Ishikawa (cell line): Measurements from ENCODE around the gene DEFB119.

Source experiments
- CEBPB ChIP-seq: IDR thresholded peaks from 2 replicates; pipeline ENCODE4 v1.6.1; 2012
- CREB1 ChIP-seq: IDR thresholded peaks from 2 replicates; pipeline ENCODE4 v1.6.1; 2012; ENCODE audit warnings: low read depth
- EGR1 ChIP-seq: IDR thresholded peaks from 2 replicates; pipeline ENCODE4 v1.6.1; 2012
- EP300 ChIP-seq: IDR thresholded peaks from 2 replicates; pipeline ENCODE4 v1.6.1; 2012; ENCODE audit warnings: borderline replicate concordance
- FOXM1 ChIP-seq: IDR thresholded peaks from 2 replicates; pipeline ENCODE4 v1.6.1; 2012; ENCODE audit warnings: low read depth, borderline replicate concordance
- NFIC ChIP-seq: IDR thresholded peaks from 2 replicates; pipeline ENCODE4 v1.6.1; 2012
- RAD21 ChIP-seq: IDR thresholded peaks from 2 replicates; pipeline ENCODE4 v1.6.1; 2012; ENCODE audit warnings: low read depth
- TAF1 ChIP-seq: IDR thresholded peaks from 2 replicates; pipeline ENCODE4 v1.6.1; 2012; ENCODE audit warnings: low read depth, mild to moderate bottlenecking
- TCF12 ChIP-seq: IDR thresholded peaks from 2 replicates; pipeline ENCODE4 v1.6.1; 2012; ENCODE audit warnings: low read depth
- TEAD4 ChIP-seq: IDR thresholded peaks from 2 replicates; pipeline ENCODE4 v1.6.1; 2012
- YY1 ChIP-seq: IDR thresholded peaks from 2 replicates; pipeline ENCODE4 v1.6.1; 2012; ENCODE audit warnings: low read depth
- ZBTB7A ChIP-seq: IDR thresholded peaks from 2 replicates; pipeline ENCODE4 v1.6.1; 2012; ENCODE audit warnings: low read depth
- TF ChIP-seq, protein P1 (sequence below): IDR thresholded peaks from 2 replicates; pipeline ENCODE4 v1.6.1; 2012
- TF ChIP-seq, protein P2 (sequence below): IDR thresholded peaks from 2 replicates; pipeline ENCODE4 v1.6.1; 2012; ENCODE audit warnings: low read depth, mild to moderate bottlenecking
- TF ChIP-seq, protein P3 (sequence below): IDR thresholded peaks from 2 replicates; pipeline ENCODE4 v1.6.1; 2012

Gene DEFB119

DNA sequence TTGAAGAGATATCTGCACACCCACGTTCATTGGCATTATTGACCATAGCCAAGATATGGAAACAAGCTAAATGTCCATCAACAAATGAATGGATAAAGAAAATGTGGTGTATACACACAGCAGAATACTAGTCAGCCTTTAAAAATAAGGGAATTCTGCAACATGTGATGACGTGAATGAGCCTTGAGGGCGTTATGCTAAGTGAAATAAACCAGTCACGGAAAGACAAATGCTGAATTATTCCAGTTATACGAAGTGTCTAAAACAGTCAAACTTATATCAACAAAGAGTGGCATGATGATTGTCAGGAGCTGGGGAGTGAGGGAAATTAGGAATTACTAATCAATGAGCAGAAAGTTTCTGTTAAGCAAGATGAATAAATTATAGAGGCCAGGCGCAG is 24.0 kb upstream of the DEFB119 start:
- TF ChIP-seq CEBPB (no peak), FOXM1 (no peak), YY1 (no peak), TEAD4 (no peak), ZBTB7A (no peak), EP300 (no peak), TAF1 (no peak), CREB1 (no peak)
- TF ChIP-seq, protein P1, sequence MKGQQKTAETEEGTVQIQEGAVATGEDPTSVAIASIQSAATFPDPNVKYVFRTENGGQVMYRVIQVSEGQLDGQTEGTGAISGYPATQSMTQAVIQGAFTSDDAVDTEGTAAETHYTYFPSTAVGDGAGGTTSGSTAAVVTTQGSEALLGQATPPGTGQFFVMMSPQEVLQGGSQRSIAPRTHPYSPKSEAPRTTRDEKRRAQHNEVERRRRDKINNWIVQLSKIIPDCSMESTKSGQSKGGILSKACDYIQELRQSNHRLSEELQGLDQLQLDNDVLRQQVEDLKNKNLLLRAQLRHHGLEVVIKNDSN, result no peak

DNA sequence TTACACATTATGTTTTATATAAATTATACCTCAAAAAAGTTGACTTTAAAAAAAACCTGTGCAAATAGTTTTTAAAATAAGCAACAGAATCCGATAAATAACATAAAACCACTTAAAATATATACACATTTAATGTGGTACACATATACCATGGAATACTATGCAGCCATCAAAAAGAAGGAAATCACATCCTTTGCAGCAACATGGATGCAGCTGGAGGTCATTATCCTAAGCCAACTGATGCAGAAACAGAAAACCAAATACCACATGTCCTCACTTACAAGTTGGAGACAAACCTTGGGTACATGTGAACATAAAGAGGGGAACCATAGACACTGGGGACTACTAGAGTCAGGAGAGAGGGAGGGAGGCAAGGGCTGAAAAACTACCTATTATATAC is 19.6 kb upstream of the DEFB119 start:
- no peak for TF ChIP-seq TEAD4
- TF ChIP-seq RAD21, result no peak
- TF ChIP-seq, protein P2, sequence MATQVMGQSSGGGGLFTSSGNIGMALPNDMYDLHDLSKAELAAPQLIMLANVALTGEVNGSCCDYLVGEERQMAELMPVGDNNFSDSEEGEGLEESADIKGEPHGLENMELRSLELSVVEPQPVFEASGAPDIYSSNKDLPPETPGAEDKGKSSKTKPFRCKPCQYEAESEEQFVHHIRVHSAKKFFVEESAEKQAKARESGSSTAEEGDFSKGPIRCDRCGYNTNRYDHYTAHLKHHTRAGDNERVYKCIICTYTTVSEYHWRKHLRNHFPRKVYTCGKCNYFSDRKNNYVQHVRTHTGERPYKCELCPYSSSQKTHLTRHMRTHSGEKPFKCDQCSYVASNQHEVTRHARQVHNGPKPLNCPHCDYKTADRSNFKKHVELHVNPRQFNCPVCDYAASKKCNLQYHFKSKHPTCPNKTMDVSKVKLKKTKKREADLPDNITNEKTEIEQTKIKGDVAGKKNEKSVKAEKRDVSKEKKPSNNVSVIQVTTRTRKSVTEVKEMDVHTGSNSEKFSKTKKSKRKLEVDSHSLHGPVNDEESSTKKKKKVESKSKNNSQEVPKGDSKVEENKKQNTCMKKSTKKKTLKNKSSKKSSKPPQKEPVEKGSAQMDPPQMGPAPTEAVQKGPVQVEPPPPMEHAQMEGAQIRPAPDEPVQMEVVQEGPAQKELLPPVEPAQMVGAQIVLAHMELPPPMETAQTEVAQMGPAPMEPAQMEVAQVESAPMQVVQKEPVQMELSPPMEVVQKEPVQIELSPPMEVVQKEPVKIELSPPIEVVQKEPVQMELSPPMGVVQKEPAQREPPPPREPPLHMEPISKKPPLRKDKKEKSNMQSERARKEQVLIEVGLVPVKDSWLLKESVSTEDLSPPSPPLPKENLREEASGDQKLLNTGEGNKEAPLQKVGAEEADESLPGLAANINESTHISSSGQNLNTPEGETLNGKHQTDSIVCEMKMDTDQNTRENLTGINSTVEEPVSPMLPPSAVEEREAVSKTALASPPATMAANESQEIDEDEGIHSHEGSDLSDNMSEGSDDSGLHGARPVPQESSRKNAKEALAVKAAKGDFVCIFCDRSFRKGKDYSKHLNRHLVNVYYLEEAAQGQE, result no peak
- TF ChIP-seq FOXM1, result no peak
- TF ChIP-seq EGR1, result no peak
- no peak for TF ChIP-seq TAF1
- TF ChIP-seq, protein P1, result no peak
- TF ChIP-seq, protein P3, sequence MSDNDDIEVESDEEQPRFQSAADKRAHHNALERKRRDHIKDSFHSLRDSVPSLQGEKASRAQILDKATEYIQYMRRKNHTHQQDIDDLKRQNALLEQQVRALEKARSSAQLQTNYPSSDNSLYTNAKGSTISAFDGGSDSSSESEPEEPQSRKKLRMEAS, result no peak
- no peak for TF ChIP-seq CREB1
- TF ChIP-seq ZBTB7A, result no peak
- no peak for TF ChIP-seq CEBPB
- no peak for TF ChIP-seq EP300
- no peak for TF ChIP-seq NFIC
- no peak for TF ChIP-seq YY1
- TF ChIP-seq TCF12, result no peak

DNA sequence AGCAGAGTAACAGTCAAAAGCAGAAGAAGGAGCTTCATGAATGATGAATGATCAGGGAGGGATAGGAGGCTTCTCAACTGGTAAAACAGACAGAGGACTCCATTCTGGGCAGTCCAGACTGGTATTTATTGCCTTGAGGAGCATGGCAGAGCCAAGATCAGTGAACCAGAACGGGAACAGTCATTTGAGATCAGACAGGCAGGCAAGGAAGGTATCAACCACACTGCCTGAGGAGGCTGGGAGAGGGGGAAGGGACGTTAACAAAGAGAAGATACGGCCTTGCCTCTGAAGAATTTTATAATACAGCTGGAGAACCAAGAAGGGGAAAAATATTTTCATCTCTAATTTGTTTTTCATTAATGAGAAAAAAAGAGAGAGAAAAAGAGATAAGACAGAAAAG is 15.7 kb upstream of the DEFB119 start, which contains the start of gene DEFB121:
Gene DEFB121 (minus strand): TSS at position 101 of the 400 bp plus-strand sequence. CDS start 63 bp downstream, at position 38.
- TF ChIP-seq, protein P2, result no peak
- no peak for TF ChIP-seq EP300
- no peak for TF ChIP-seq ZBTB7A
- no peak for TF ChIP-seq EGR1
- TF ChIP-seq TCF12, result no peak
- TF ChIP-seq YY1, result no peak
- TF ChIP-seq, protein P1, result no peak
- TF ChIP-seq, protein P3, result no peak
- no peak for TF ChIP-seq RAD21
- no peak for TF ChIP-seq CEBPB
- no peak for TF ChIP-seq TEAD4
- TF ChIP-seq FOXM1, result no peak
- no peak for TF ChIP-seq CREB1
- no peak for TF ChIP-seq TAF1
- TF ChIP-seq NFIC, result no peak

DNA sequence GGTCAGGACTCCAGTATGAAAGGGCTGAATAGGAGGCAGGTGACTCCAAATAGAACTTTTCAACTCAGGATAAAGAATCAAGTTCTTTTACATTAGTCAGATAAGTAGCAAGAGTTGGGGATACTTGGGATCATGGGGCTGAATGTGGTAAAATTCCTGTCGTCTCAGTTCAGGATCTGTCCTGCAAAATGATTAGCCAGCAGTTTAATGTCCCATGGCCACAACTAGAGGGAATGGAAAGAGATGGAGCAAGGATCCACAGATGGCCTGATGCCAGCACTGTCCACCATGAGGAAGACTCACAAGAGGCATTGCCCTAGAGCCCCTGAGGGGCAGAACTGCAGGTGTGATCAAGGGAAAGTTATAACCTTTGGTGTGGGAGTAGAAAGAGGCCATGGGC is 13.5 kb upstream of the DEFB119 start:
- TF ChIP-seq TAF1, result no peak
- TF ChIP-seq TEAD4, result no peak
- no peak for TF ChIP-seq YY1
- TF ChIP-seq CREB1, result no peak
- TF ChIP-seq EGR1, result no peak
- TF ChIP-seq, protein P3, result no peak
- no peak for TF ChIP-seq NFIC
- TF ChIP-seq ZBTB7A, result no peak
- TF ChIP-seq, protein P2, result no peak
- no peak for TF ChIP-seq FOXM1
- TF ChIP-seq, protein P1, result no peak
